ENCODE results near the gene ADAMTS14.
"Not testable (repeated sequence)": the region's sequence is repeated elsewhere in the genome, so short reads cannot be mapped to it uniquely, and the experiment has no call there.

The ADAMTS14 gene, protein sequence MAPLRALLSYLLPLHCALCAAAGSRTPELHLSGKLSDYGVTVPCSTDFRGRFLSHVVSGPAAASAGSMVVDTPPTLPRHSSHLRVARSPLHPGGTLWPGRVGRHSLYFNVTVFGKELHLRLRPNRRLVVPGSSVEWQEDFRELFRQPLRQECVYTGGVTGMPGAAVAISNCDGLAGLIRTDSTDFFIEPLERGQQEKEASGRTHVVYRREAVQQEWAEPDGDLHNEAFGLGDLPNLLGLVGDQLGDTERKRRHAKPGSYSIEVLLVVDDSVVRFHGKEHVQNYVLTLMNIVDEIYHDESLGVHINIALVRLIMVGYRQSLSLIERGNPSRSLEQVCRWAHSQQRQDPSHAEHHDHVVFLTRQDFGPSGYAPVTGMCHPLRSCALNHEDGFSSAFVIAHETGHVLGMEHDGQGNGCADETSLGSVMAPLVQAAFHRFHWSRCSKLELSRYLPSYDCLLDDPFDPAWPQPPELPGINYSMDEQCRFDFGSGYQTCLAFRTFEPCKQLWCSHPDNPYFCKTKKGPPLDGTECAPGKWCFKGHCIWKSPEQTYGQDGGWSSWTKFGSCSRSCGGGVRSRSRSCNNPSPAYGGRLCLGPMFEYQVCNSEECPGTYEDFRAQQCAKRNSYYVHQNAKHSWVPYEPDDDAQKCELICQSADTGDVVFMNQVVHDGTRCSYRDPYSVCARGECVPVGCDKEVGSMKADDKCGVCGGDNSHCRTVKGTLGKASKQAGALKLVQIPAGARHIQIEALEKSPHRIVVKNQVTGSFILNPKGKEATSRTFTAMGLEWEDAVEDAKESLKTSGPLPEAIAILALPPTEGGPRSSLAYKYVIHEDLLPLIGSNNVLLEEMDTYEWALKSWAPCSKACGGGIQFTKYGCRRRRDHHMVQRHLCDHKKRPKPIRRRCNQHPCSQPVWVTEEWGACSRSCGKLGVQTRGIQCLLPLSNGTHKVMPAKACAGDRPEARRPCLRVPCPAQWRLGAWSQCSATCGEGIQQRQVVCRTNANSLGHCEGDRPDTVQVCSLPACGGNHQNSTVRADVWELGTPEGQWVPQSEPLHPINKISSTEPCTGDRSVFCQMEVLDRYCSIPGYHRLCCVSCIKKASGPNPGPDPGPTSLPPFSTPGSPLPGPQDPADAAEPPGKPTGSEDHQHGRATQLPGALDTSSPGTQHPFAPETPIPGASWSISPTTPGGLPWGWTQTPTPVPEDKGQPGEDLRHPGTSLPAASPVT

GRCh38 chr10:70672165-70673042 is at the start of gene ADAMTS14:
Gene ADAMTS14 (plus strand): TSS chr10:70672506. CDS start chr10:70672803, 297 bp downstream.
- peak; percentile 82 for DNase-seq

GRCh38 chr10:70622541-70622940 is 49.8 kb upstream of the ADAMTS14 start:
- no peak for DNase-seq

- DNase-seq: no peak
Measured at GRCh38 chr10:70622981-70623844, 49.1 kb upstream of the ADAMTS14 start.

DNA sequence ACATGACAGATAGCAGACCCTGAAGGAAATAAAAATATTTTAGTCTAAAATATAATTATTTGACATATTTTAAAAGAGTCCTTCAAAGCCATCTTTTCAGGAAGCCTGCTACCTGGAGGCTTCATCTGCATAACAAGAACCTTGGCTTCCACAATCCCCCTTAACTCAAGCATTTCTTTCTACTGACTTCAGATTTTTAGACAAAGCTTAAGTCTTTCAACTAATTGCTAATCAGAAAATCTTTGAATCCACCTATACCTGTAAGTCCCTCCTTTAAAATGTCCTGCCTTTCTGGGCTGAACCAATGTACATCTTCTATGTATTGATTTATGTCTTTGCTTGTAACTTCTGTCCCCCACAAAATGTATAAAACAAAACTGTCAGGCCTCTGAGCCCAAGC is 46.2 kb upstream of the ADAMTS14 start:
- DNase-seq: no peak

- DNase-seq: no peak
Measured at GRCh38 chr10:70629338-70629737, 43.0 kb upstream of the ADAMTS14 start.

GRCh38 chr10:70631735-70632134 is 40.6 kb upstream of the ADAMTS14 start:
- not testable (repeated sequence) for DNase-seq

DNA sequence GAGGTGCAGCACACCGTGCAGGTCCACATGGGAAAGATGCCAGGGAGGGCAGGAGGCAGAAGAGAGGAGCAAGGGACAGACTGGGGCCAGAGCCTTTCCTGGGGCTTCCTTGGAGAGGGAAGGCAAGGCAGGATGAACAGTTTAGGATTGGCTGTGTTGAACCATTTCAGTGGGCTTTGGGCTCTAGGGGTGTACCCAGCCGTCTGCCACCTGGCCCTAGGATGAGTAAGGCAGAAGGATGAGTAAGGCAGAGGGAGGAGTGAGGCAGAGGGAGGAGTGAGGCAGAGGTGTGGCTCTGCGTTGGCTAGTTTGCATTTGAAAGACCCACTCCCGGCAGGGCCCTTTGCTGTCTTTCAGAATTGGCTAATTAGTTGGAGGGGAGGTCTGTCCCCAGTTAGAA is 38.3 kb upstream of the ADAMTS14 start:
- no peak for DNase-seq

DNA sequence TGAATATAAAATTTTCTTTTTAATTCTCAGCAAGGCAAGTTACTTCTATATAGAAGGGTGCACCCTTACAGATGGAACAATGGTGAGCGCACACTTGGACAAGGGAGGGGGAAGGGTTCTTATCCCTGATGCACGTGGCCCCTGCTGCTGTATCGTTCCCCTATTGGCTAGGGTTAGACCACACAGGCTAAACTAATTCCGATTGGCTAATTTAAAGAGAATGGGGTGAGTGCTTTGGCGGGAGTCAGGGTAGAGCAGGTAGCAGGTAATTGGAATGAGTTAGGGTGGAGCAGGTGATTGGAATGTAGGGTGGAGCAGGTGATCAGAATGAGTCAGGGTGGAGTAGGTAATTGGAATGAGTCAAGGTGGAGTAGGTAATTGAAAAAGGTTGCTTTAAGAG is 37.8 kb upstream of the ADAMTS14 start:
- DNase-seq: not testable (repeated sequence)

GRCh38 chr10:70639640-70640383 is 32.5 kb upstream of the ADAMTS14 start:
- DNase-seq: not testable (repeated sequence)

DNA sequence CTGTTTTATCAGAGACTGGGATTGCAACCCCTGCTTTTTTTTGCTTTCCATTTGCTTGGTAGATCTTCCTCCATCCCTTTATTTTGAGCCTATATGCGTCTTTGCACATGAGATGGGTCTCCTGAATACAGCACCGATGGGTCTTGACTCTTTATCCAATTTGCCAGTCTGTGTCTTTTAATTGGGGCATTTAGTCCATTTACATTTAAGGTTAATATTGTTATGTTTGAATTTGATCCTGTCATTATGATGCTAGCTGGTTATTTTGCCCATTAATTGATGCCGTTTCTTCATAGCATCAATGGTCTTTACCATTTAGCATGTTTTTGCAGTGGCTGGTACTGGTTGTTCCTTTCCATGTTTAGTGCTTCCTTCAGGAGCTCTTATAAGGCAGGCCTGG is 29.0 kb upstream of the ADAMTS14 start:
- DNase-seq: not testable (repeated sequence)

DNA sequence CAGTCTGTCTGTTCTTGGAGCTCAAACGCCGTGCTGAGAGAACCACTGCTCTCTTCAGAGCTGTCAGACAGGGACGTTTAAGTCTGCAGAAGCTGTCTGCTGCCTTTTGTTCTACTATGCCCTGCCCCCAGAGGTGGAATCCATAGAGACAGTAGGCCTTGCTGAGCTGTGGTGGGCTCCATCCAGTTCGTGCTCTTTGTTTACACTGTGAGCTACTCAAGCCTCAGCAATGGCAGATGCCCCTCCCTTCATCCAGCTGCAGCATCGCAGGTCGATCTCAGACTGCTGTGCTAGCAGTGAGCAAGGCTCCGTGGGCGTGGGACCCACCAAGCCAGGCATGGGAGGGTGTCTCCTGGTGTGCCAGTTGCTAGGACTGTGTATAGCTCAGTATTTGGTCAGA is 27.3 kb upstream of the ADAMTS14 start:
- peak; percentile 40 for DNase-seq

DNA sequence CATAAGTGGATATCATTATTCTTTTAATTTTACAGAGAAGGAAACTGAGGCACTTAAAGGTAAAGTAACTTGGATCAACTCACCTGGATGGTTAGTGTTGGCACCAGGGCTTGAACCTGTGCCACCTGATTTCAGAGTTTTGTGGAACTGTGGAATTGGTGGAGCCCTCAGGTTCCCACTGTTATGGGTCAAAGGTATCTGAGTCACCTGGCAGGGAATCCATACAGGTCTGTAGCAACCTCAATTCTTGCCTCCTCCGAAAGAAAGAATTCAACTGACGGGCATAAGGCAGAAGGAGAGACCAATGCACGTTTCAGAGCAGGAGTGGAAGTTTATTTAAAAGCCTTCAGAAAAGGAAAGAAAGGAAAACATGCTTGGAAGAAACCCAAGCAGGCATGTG is 25.2 kb upstream of the ADAMTS14 start:
- DNase-seq: no peak

DNA sequence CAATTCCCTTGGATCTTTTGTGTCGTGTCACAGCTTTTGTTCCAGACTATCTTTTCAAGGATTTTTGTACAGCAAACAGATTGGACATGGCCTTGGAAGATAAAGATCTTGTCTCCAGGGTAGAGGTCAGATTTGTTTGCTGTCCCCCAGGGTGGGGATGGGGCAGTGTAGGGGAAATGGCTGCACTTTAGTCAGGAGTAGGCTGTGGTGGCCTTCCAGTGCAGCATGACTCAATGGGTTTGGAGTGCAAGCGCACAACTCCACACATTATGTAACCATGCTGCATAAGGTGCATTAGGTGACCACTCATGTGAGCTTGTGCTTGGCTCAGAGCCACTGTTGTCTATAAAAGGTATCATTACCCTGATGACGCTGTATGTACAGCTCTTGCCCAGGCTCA is 23.9 kb upstream of the ADAMTS14 start:
- DNase-seq: no peak

DNA sequence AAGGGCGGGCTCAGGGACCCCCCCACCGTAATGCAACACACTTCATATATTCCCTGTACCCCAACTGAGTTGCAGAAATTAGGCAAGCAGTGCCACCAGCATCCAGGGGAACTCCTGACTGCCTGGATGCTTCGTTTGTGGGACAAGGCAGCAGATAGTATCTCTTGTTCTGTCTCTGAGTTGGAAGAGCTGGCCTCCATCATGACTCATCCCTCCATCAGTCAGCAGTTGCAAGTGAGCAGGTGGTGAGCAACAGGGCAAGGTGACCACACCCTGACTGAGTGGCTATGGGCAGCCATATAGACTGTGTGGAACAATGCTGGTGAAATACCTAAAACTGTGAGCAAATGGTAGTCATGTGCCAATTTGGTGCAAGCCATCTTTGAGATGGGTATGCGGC is 22.8 kb upstream of the ADAMTS14 start:
- no peak for DNase-seq

GRCh38 chr10:70650104-70650503 is 22.2 kb upstream of the ADAMTS14 start:
- no peak for DNase-seq

DNA sequence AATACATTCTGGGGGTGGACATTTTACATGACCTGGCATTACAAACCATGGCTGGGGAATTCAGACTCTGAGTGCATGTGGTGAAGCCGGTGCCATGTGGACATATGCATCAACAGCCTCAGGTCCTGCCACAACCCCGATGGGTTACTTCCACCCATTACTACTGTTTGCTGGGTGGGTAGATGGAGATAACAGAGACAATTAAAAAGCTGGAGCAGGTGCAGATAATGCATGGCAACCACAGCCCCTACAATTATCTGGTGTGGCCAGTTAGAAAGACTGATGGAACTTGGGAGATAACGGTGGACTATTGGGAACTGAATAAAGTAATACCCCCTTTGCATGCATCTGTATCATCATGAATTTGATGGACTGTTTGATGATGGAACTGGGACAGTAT is 21.6 kb upstream of the ADAMTS14 start:
- DNase-seq: peak; percentile 52

GRCh38 chr10:70651661-70652060 is 20.6 kb upstream of the ADAMTS14 start:
- DNase-seq: no peak

DNA sequence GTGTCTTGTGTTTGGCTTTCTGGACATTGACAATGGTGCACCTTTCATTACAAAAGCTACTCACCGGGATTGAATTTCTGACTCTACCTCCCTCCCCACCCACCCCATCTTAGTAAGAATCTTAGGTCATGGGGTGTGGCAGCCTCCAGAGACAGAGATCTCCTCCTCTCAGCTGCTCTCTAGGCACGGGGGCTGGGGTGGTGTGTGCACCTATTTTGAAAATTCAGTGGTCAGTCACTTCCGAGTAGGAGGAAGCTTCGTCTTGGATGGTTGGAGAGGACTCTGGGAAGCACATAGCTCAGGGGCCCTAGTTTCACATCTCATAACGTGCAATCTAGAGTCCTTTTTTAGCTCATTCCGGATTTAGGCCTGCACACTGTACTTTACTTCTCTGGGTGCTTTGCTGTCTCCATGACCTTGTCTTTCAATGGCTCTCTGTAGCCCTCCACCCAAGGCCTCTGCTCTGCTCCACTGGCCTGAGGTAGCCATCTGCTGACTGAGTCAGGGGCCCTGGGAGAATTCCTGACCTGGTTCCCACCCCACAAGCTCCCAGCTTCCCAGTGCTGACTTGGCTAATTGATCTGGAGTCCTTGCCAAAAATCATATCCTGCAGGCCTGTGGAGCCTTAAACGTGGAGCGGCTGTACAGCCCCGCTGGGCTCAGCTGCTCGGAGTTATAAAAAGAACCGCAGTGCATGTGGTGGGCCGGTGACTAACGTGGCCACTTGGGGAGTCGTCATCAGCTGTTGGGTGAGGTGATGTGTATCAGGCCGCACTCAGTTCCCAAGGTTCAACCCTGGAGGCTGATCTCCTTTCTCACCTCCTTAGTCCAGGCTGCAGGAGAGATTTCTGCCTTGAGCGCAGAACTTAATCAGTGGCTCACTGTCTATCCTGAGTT is 19.3 kb upstream of the ADAMTS14 start:
- no peak for DNase-seq

- no peak for DNase-seq
Measured at GRCh38 chr10:70655316-70655715, 17.0 kb upstream of the ADAMTS14 start.
